ENCODE results near the gene STYK1.

Gene STYK1

DNA sequence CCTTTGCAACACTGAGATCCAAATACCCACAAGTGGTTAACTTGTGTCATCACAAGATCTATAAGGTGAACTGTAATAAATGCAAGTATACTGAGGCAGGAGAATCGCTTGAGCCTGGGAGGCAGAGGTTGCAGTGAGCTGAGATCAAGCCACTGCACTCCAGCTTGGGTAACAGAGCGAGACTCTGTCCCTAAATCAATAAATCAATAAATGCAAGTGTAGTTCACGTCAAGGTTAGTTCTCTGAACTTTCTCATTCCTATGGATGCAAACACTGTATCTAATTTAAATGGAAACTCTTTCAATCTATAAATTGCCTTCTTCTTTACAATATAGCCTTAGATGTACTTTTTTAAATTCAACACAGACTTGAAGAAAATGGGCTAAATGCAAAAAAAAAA, 63.7 kb downstream of the STYK1 start:
- Histone ChIP-seq H3K4me1 (ENCODE audit: insufficient read depth, low read length, poor library complexity, severe bottlenecking) (peaks cover 14% of the 10 kb centered on the region), H3K9me2 (replicated peaks; ENCODE audit: low read depth, low read length) (no peaks in the 10 kb centered on the region), H3K79me2 (ENCODE audit: insufficient read depth, low read length) (peaks cover 51% of the 10 kb centered on the region), H3K36me3 (ENCODE audit: insufficient read depth, low read length) (0 out of 2 replicates have a peak, but pooled peaks cover 6% of the 10 kb centered on the region), H3F3A (ENCODE audit: low read depth) (no peaks in the 10 kb centered on the region), H4K20me1 (ENCODE audit: insufficient read depth, low read length, poor library complexity, severe bottlenecking) (peaks cover 4% of the 10 kb centered on the region), H3K9me3 (ENCODE audit: insufficient read depth, low read depth, low read length) (no peaks in the 10 kb centered on the region), H2AFZ (ENCODE audit: low read length) (no peak overlapping the region), H3K27me3 (ENCODE audit: insufficient read depth, low read length, poor library complexity, severe bottlenecking) (no peaks in the 10 kb centered on the region), H3K4me2 (ENCODE audit: low read depth, low read length, poor library complexity, severe bottlenecking) (peak overlapping the region; percentile 89), H3K4me3 (ENCODE audit: low read length, poor library complexity, severe bottlenecking) (peak overlapping the region; percentile 54), H3K9ac (ENCODE audit: low read depth, low read length, poor library complexity, severe bottlenecking) (peak overlapping the region; percentile 42)
- TF ChIP-seq EZH2phosphoT487 (IDR thresholded peaks at IDR 0.05; ENCODE audit: borderline replicate concordance), result no peak
- TF ChIP-seq, protein P1, sequence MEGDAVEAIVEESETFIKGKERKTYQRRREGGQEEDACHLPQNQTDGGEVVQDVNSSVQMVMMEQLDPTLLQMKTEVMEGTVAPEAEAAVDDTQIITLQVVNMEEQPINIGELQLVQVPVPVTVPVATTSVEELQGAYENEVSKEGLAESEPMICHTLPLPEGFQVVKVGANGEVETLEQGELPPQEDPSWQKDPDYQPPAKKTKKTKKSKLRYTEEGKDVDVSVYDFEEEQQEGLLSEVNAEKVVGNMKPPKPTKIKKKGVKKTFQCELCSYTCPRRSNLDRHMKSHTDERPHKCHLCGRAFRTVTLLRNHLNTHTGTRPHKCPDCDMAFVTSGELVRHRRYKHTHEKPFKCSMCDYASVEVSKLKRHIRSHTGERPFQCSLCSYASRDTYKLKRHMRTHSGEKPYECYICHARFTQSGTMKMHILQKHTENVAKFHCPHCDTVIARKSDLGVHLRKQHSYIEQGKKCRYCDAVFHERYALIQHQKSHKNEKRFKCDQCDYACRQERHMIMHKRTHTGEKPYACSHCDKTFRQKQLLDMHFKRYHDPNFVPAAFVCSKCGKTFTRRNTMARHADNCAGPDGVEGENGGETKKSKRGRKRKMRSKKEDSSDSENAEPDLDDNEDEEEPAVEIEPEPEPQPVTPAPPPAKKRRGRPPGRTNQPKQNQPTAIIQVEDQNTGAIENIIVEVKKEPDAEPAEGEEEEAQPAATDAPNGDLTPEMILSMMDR (conservative IDR thresholded peaks at IDR 0.05; ENCODE audit: low read length), result no peak

DNA sequence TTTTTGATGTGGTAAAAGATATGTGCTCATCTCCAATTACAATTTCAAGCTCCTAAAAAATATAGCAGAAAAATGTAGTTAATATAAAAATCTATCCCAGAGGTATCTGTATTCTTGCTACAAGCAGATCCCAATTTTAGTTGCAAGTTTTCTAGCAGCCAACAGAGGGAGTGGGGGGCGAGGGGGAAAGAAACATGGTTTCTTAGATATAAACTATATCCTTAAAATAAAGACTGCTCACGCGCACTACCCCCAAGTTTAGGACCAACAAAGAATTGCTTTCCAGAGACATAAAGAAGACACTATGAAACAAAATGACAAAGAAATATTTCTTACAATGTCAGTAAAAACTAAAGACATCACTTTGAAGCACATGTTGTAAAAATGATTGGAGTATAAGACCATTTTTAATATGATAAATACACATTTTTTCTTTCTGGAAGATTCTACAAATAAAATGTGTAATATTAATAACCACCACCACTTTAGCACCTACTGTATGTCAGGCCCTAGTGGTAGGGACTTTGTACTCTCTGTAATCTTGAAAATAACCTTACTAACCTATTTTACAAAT, 65.9 kb downstream of the STYK1 start:
- no peaks in the 10 kb centered on the region for H3K9me3 ChIP-seq (ENCODE audit: insufficient read depth, low read depth, low read length)
- no peaks in the 10 kb centered on the region for H3K9me2 ChIP-seq (replicated peaks; ENCODE audit: low read depth, low read length)

DNA sequence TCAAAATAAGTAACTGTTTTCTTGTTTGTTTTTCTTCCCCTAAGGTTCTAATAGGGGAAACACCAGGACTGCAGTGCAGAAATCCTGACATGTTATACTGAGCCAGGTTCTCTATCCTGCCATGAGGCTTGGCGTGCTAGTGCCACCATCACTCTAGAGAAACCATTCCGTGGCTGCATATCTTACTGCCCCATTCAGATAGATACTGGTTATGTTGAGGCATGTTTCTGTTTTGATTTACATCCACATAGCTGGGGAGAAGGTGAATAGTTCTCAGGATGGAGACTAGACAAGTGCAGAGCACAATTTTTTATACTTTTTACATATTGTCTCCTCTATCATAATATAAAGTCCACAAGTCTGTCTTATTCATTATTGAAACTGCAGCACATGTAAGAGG, 72.0 kb downstream of the STYK1 start:
- no peaks in the 10 kb centered on the region for H3K9me3 ChIP-seq (ENCODE audit: insufficient read depth, low read depth, low read length)
- TF ChIP-seq, protein P1 (conservative IDR thresholded peaks at IDR 0.05; ENCODE audit: low read length), result no peak
- no peak for TF ChIP-seq EZH2phosphoT487 (IDR thresholded peaks at IDR 0.05; ENCODE audit: borderline replicate concordance)
- peak overlapping the region; percentile 50 for H3K9ac ChIP-seq (ENCODE audit: low read depth, low read length, poor library complexity, severe bottlenecking)
- peak overlapping the region; percentile 58 for H3K4me2 ChIP-seq (ENCODE audit: low read depth, low read length, poor library complexity, severe bottlenecking)
- H3K27me3 ChIP-seq (ENCODE audit: insufficient read depth, low read length, poor library complexity, severe bottlenecking), result no peaks in the 10 kb centered on the region
- no peaks in the 10 kb centered on the region for H3K36me3 ChIP-seq (ENCODE audit: insufficient read depth, low read length)
- no peak overlapping the region for H2AFZ ChIP-seq (ENCODE audit: low read length)
- peaks cover 18% of the 10 kb centered on the region for H3K4me1 ChIP-seq (ENCODE audit: insufficient read depth, low read length, poor library complexity, severe bottlenecking)
- no peaks in the 10 kb centered on the region for H3K79me2 ChIP-seq (ENCODE audit: insufficient read depth, low read length)
- H3K4me3 ChIP-seq (ENCODE audit: low read length, poor library complexity, severe bottlenecking), result no peak overlapping the region
- H3F3A ChIP-seq (ENCODE audit: low read depth), result no peaks in the 10 kb centered on the region
- no peaks in the 10 kb centered on the region for H3K9me2 ChIP-seq (replicated peaks; ENCODE audit: low read depth, low read length)
- no peaks in the 10 kb centered on the region for H4K20me1 ChIP-seq (ENCODE audit: insufficient read depth, low read length, poor library complexity, severe bottlenecking)

More for the DNA sequence above, 65.9 kb downstream of the STYK1 start:
- Histone ChIP-seq H3K79me2 (ENCODE audit: insufficient read depth, low read length) (peaks cover 47% of the 10 kb centered on the region), H3K27me3 (ENCODE audit: insufficient read depth, low read length, poor library complexity, severe bottlenecking) (no peaks in the 10 kb centered on the region), H3K4me3 (ENCODE audit: low read length, poor library complexity, severe bottlenecking) (no peak overlapping the region), H3K36me3 (ENCODE audit: insufficient read depth, low read length) (0 out of 2 replicates have a peak, but pooled peaks cover 6% of the 10 kb centered on the region), H3K4me1 (ENCODE audit: insufficient read depth, low read length, poor library complexity, severe bottlenecking) (peaks cover 8% of the 10 kb centered on the region), H3F3A (ENCODE audit: low read depth) (no peaks in the 10 kb centered on the region), H3K4me2 (ENCODE audit: low read depth, low read length, poor library complexity, severe bottlenecking) (peak overlapping the region; percentile 50), H2AFZ (ENCODE audit: low read length) (no peak overlapping the region), H4K20me1 (ENCODE audit: insufficient read depth, low read length, poor library complexity, severe bottlenecking) (peaks cover 4% of the 10 kb centered on the region), H3K9ac (ENCODE audit: low read depth, low read length, poor library complexity, severe bottlenecking) (no peak overlapping the region)
- TF ChIP-seq, protein P1 (conservative IDR thresholded peaks at IDR 0.05; ENCODE audit: low read length), result peak; percentile 49
- no peak for TF ChIP-seq EZH2phosphoT487 (IDR thresholded peaks at IDR 0.05; ENCODE audit: borderline replicate concordance)

Data from Loucy (cell line).